Dermis microvascular lymphatic vessel endothelial cell (primary cell): ENCODE measurements around the gene OR5T2. TPM values are rescaled to one million over a fixed set of nuclear protein-coding genes. Genes with fewer than 3 reads are reported as not detected.
"Not testable (repeated sequence)": the region's sequence is repeated elsewhere in the genome, so short reads cannot be mapped to it uniquely, and the experiment has no call there.

Source experiments
- DNase-seq, 2 donors: peaks; one replicate each; pipeline versions ENCODE4 v3.0.0 to v3.0.0-alpha.2; 2010; ENCODE audit warnings: low read depth in 2 of 2
- total RNA-seq: library from RNA; depleted of rRNA; stranded (reverse); fragments of >200 nt; gene quantifications from 2 replicates; pipeline ENCODE4 v1.2.1, GENCODE V29; 2014

Gene OR5T2
- not detected in 2 replicates for total RNA-seq

DNA sequence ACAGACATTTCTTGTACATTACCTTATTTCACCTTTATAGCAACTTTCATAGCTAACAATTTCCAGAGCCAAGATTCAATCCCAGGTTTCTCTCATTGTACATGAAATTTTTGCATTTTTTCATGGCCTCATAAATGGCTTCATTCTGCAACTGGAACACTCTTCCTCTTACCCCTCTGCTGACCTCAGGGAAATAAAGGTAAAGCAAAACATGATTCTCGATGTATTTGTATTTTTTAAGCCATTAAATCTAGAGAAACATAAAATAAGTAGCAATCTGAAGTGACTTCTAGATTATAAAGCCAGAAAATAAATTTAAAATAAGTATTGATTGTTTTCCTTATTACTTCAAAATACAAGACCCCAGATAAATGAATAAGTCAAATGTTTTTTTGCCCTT, at the start of gene OR5T2:
TSS of gene OR5T2 (minus strand) at position 101 of the 400 bp plus-strand sequence. CDS start 1,193 bp downstream, outside the sequence.
- DNase-seq, result no peak

DNA sequence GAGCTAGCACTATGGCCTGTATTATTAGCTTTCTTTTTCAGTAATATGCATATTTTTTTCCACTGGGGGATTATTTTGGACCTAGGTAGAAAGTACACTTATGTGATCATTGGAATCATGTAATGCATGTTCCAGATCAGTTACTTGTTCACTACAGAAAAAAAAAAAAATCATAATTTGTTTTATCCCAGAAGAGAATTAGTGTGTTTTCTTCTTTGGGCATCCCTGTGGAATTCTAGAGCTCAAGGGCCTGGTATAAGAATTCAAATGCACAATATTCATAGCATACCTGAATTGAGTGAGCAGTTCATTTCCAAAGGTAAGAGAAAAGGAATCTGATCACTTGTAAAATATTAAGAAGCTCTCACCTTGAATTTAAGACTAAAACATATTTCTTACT, 39.8 kb upstream of the OR5T2 start, which contains the start of gene OR5T1:
TSS of gene OR5T1 (plus strand) at position 301 of the 400 bp plus-strand sequence. CDS start 1,485 bp downstream, outside the sequence.
- no peak for DNase-seq

DNA sequence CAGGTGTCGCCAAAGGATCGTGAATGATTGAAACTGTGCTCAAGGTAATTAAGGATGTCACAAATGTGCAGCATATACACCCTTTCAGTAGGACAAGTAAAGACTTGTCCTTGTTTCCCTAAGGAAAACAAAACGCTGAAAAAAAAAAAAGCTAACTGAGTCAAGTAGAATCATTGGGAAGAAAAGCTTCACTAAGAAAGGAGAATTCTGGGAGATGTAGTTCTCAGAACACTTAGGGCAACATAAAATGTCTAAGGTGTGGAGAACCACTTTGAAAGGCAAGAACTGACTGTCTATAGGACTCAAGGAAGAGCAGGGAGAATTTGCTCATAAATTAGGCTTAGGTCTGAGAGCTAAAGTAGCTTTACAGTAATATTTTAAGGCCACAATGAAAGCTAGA, 37.0 kb upstream of the OR5T2 start:
- no peak for DNase-seq

DNA sequence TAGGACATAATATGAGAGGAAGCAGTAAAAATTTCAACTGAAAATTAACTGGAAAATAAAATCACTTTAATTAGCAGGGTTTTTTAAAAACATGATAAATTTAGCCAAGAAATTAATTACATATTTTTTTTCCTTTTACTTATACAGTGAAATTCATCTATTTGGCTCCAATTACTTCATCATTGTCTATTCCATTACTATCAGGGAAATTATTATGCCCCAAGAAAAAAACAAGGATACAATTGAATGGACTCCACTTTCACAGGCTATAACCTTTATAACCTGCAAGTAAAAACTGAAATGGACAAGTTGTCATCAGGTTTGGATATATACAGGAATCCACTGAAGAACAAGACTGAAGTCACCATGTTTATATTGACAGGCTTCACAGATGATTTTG, 17.9 kb upstream of the OR5T2 start, which contains the start of gene OR5T3:
TSS of gene OR5T3 (plus strand) at position 301 of the 400 bp plus-strand sequence. CDS start at position 301, 0 bp downstream.
- no peak for DNase-seq

DNA sequence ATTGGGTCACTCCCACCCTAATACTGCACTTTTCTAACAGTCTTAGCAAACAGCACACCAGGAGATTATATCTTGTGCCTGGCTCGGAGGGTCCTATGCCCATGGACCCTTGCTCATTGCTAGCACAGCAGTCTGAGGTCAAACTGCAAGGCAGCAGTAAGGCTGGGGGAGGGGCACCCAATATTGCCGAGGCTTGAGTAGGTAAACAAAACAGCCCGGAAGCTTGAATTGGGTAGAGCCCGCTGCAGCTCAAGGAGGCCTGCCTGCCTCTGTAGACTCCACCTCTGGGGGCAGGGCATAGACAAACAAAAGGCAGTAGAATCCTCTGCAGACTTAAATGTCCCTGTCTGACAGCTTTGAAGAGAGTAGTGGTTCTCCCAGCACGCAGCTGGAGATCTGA, 14.3 kb downstream of the OR5T2 start:
- DNase-seq, result not testable (repeated sequence)

GRCh38 chr11:56214537-56214936, 19.5 kb downstream of the OR5T2 start:
- DNase-seq, result no peak

GRCh38 chr11:56207790-56208189, 26.3 kb downstream of the OR5T2 start:
- no peak for DNase-seq

DNA sequence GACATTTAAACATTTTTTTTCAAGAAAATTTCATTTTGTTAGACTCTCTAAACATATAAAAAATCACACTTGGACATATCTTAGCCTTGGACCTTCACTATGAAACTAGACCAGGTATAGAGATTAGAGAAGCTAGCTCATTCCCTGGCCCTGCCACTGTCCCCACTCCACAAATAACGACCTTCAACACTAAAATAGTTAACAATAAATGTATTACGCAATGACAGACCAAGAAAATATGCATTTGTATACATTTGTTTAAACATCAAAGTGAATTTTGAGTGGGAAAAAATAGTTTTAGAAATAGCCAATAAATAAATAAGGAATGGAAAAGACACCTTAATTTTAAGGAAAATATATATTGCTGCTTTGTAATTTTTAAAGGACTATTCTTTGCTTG, 36.7 kb downstream of the OR5T2 start:
- DNase-seq, result no peak

DNA sequence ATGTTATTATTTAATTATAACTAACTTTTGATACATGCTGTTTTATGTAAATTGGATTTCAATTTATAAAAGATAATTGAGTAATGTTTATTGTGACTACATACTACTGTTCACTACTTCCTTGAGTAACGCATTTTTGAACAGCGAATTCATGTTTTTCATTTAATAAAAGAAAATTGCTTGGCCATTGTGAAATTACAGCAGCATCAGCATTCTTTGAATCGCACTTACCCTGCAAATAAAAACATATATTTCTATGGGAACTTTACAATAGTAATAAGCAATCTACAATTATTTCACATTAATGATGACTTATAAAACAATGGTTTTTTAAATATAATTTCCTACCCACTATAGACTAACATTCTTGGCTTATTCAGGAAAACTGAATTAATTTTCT, 37.4 kb downstream of the OR5T2 start:
- no peak for DNase-seq

DNA sequence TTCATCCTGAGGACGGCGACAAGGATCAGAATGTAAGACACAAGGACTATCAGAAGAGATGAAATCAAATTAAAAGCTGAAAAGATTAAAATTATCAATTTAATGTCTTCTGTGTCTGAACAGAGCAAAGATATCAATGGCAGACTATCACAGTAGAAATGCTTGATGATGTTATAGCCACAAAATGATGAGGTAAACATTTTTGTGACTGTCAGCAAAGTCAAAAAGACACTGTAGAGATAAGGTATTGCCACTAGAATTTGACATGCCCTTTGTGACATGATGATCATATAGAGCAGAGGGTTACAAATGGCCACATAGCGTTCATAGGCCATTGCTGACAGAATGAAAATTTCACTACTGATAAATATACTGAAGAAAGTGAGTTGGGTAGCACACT, 45.5 kb downstream of the OR5T2 start:
- no peak for DNase-seq

DNA sequence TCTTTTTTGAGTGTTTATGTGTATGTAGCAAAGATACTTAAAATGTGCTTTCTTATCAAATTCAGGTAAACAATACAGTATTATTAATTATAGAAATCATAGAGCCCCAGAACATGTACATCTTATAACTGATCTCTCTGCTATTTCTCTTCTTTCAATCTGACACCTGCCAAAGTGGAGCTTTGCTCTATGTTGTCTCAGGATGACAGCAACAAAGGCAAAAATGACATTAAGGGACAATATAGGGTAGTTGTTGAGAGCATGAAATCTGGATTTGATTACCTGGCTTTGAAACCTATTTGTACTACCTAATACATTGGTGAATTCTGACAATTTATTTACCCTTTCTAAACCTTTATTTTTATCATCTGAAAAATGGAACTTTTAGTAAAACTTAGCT, 50.6 kb downstream of the OR5T2 start:
- DNase-seq, result no peak

Other genes with a start within 250 kb of the OR5T2 start
- gene OR5F1, start 239.6 kb downstream of the OR5T2 start, total RNA-seq, result not detected in 2 replicates
- not detected in 2 replicates for gene OR5AS1, start 206.6 kb downstream of the OR5T2 start, total RNA-seq
- gene OR8I2, start 140.9 kb downstream of the OR5T2 start, total RNA-seq, result not detected in 2 replicates
- gene OR8H2, start 130.6 kb downstream of the OR5T2 start, total RNA-seq, result not detected in 2 replicates
- gene OR8H3, start 111.9 kb downstream of the OR5T2 start, total RNA-seq, result not detected in 2 replicates
- not detected in 2 replicates for gene OR8J3, start 94.1 kb downstream of the OR5T2 start, total RNA-seq
- gene OR8K5, start 73.9 kb downstream of the OR5T2 start, total RNA-seq, result not detected in 2 replicates
- not detected in 2 replicates for gene OR5J2, start 57.6 kb downstream of the OR5T2 start, total RNA-seq
- not detected in 2 replicates for gene OR5T3, start 18.0 kb upstream of the OR5T2 start, total RNA-seq
- gene OR5T1, start 39.9 kb upstream of the OR5T2 start, total RNA-seq, result not detected in 2 replicates
- gene OR8H1, start 58.0 kb upstream of the OR5T2 start, total RNA-seq, result not detected in 2 replicates
- not detected in 2 replicates for gene OR8K3, start 80.9 kb upstream of the OR5T2 start, total RNA-seq
- not detected in 2 replicates for gene OR8K1, start 111.8 kb upstream of the OR5T2 start, total RNA-seq
- not detected in 2 replicates for gene OR8J1, start 120.0 kb upstream of the OR5T2 start, total RNA-seq
- gene OR8U1, start 141.4 kb upstream of the OR5T2 start, total RNA-seq, result not detected in 2 replicates
- gene OR5AL1, start 178.4 kb upstream of the OR5T2 start, total RNA-seq, result not detected in 2 replicates
- not detected in 2 replicates for gene OR5M3, start 239.1 kb upstream of the OR5T2 start, total RNA-seq